ENCODE data around the gene XKR3.
"Not testable (repeated sequence)": the region's sequence is repeated elsewhere in the genome, so short reads cannot be mapped to it uniquely, and the experiment has no call there.

Gene XKR3

DNA sequence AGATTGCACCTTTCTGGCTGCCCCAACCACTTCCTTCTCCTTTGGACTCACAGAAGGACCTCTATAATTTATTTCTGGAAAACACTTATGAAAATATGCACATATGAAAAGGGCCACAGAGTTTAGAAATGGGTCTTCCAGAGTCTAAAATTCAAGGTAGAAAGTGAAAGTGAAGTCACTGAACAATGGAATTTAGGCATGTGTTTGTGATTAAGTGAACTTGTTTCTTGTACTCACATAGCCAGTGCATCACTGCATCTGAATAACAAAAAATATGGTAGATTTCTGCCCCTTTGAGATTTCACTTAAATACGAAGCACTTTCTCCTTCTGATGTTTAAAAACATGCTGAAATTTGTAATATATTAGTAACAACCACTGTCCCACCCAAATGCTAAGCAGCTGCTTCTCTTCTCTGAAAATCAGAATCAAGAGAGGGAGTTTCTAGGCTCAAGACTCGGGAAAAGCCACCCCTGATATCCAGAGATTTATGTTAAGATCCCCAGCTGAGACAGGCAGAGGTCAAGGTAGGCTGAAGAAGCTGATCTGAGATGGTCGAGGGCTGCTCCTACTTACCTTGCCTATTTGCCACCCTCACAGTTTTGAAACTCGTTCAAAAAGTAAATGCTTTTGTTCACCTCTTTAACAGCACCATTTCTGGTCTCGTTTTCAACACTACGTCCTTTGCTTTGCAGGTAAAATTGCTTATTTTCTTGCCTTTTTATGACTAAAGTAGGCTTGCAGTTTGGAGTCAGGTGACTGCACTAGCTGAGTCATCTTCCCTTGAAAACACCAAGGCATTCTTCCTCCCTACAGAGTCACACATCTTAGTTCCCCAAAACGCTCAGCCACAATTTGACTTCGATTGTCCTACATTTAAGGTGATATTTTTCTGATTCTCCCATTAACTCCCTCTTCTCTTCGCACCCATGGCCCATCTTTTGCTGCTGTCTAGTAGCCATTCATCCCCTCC, at the start of gene XKR3:
XKR3 (minus strand) TSS at position 696 of the 972 bp plus-strand sequence. CDS start 17,338 bp downstream, outside the sequence.
- Histone ChIP-seq H3K9me3 (ENCODE audit: control insufficient read depth, insufficient read depth, low read depth, low read length) (no peaks in the 10 kb centered on the region), H3K9ac (ENCODE audit: low read length) (no peak within 1 kb of the TSS), H3K4me1 (ENCODE audit: control insufficient read depth, insufficient read depth, low read length) (peaks cover 10% of the 10 kb centered on the region), H3K27ac (ENCODE audit: low read depth, low read length) (no peak within 1 kb of the TSS), H3K27me3 (ENCODE audit: control insufficient read depth, insufficient read depth, low read length) (no peaks in the 10 kb centered on the region), H3K36me3 (ENCODE audit: control insufficient read depth, insufficient read depth, low read length) (no peaks in the 10 kb centered on the region), H3K4me3 (ENCODE audit: low read depth, low read length) (no peak within 1 kb of the TSS)

DNA sequence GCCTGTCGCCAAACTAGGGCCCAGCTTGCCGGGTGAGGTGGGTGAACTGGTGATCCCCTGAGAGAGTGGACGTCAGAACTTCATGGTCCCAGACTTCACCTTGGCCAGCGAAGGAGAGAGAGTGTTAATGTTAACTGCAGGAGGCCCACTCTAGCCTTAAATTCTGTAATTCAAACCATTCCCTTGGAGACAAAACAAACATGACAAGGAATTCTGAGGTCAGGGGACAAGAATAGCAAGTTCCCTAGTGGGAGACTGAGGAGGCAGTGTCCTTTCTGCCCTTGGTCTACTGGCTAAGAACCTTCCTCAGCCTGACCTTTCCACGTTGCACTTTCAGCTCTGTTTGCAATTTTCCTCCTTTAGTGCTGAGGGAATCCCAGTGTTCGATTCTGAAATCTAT, 44.4 kb upstream of the XKR3 start:
- H3K4me3 ChIP-seq (ENCODE audit: low read depth, low read length); H3K36me3 ChIP-seq (ENCODE audit: control insufficient read depth, insufficient read depth, low read length); H3K9ac ChIP-seq (ENCODE audit: low read length); H3K27me3 ChIP-seq (ENCODE audit: control insufficient read depth, insufficient read depth, low read length); H3K27ac ChIP-seq (ENCODE audit: low read depth, low read length); H3K9me3 ChIP-seq (ENCODE audit: control insufficient read depth, insufficient read depth, low read depth, low read length); H3K4me1 ChIP-seq (ENCODE audit: control insufficient read depth, insufficient read depth, low read length): not testable (repeated sequence)

DNA sequence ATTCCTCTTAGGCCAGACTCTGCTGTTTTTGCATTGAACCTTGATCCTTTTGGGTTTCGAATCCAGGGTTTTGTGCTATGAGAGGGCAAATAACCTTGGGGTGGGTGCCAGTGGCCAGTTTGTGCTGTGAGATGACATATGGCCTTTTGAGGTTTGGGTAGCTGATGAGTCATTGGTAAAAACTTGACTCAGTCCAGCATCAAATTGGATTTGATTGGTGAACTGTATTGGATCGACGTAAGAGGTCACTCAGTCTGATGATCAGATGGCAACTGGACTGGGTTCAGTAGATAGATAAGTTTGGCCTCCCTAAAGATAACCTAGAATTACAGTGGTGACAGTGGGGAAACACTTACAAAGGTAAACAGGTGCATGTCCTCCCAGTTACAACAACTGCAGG, 41.0 kb upstream of the XKR3 start:
- Histone ChIP-seq H3K4me1 (ENCODE audit: control insufficient read depth, insufficient read depth, low read length) (no peaks in the 10 kb centered on the region), H3K27me3 (ENCODE audit: control insufficient read depth, insufficient read depth, low read length) (no peaks in the 10 kb centered on the region), H3K27ac (ENCODE audit: low read depth, low read length) (no peak overlapping the region), H3K9ac (ENCODE audit: low read length) (no peak overlapping the region), H3K4me3 (ENCODE audit: low read depth, low read length) (no peak overlapping the region), H3K36me3 (ENCODE audit: control insufficient read depth, insufficient read depth, low read length) (no peaks in the 10 kb centered on the region), H3K9me3 (ENCODE audit: control insufficient read depth, insufficient read depth, low read depth, low read length) (no peaks in the 10 kb centered on the region)

DNA sequence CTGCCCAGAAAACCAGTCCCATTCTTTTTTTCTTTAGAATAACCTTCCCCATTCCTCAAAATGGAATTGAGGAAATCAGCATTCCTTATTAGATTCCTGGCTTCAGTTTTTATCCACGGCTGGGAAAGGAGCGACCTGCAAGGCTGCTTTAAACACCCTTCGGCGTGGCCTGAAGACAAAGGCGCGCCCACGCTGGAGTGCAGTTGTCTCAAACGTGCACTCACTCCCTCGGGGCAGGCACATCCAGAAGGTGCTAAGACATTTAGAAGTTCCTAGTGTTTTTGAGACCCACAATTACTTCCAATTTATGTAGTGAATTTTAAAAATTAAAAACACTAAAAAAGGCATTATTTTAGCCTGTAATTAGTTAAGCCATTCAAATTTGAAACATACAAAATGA, 31.6 kb upstream of the XKR3 start:
- H3K27ac ChIP-seq (ENCODE audit: low read depth, low read length); H3K36me3 ChIP-seq (ENCODE audit: control insufficient read depth, insufficient read depth, low read length); H3K9me3 ChIP-seq (ENCODE audit: control insufficient read depth, insufficient read depth, low read depth, low read length); H3K27me3 ChIP-seq (ENCODE audit: control insufficient read depth, insufficient read depth, low read length); H3K4me3 ChIP-seq (ENCODE audit: low read depth, low read length); H3K9ac ChIP-seq (ENCODE audit: low read length); H3K4me1 ChIP-seq (ENCODE audit: control insufficient read depth, insufficient read depth, low read length): not testable (repeated sequence)

DNA sequence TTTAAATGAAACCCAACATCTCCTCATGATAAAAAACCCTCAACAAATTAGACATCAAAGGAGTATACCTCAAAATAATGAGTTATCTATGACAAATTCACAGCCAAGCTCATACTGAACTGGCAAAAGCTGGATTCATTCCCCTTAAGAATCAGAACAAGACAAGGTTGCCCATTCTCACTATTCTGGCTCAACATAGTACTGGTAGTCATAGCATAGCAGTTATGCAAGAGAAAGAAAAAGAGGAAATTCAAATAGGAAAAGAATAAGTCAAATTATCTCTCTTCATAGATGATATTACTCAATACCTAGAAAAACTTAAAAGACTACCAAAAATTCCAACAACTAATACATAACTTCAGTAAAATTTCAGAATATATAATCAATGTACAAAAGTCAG, 29.4 kb upstream of the XKR3 start:
- peaks cover 5% of the 10 kb centered on the region for H3K4me1 ChIP-seq (ENCODE audit: control insufficient read depth, insufficient read depth, low read length)
- no peak overlapping the region for H3K27ac ChIP-seq (ENCODE audit: low read depth, low read length)
- H3K9me3 ChIP-seq (ENCODE audit: control insufficient read depth, insufficient read depth, low read depth, low read length), result no peaks in the 10 kb centered on the region
- H3K27me3 ChIP-seq (ENCODE audit: control insufficient read depth, insufficient read depth, low read length), result no peaks in the 10 kb centered on the region
- H3K9ac ChIP-seq (ENCODE audit: low read length), result no peak overlapping the region
- no peak overlapping the region for H3K4me3 ChIP-seq (ENCODE audit: low read depth, low read length)
- H3K36me3 ChIP-seq (ENCODE audit: control insufficient read depth, insufficient read depth, low read length), result no peaks in the 10 kb centered on the region

DNA sequence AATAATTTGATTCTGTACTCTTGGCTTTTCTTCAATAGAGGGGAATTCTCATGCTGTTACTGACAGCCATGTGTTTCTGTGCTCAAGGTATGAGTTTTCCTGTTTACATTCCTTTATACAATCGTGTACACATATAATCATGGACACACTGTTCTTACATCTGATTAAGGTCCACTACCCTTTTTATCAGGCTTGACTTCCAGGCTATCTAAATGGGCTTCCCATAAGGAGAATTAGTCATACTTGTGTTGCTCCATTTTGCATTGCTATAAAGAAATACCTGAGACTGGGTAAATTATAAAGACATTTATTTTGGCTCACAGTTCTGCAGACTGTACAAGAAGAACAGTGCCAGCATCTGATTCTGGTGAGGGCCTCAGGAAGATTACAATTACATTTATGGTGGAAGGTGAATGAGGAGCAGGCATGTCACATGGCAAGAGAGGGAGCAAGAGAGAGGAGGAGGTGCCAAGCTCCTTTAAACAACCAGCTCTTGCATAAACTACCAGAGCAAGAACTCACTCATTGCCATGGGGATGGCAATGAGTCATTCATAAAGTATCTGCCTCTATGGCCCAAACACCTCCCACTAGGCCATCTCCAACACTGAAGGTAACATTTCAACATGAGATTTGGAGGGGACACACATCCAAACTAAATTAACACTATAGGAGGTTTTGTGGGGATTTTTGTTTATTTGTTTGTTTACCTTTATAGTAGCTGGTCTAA, 26.2 kb upstream of the XKR3 start:
- H3K4me1 ChIP-seq (ENCODE audit: control insufficient read depth, insufficient read depth, low read length); H3K27me3 ChIP-seq (ENCODE audit: control insufficient read depth, insufficient read depth, low read length); H3K9ac ChIP-seq (ENCODE audit: low read length); H3K36me3 ChIP-seq (ENCODE audit: control insufficient read depth, insufficient read depth, low read length); H3K4me3 ChIP-seq (ENCODE audit: low read depth, low read length); H3K27ac ChIP-seq (ENCODE audit: low read depth, low read length); H3K9me3 ChIP-seq (ENCODE audit: control insufficient read depth, insufficient read depth, low read depth, low read length): not testable (repeated sequence)

DNA sequence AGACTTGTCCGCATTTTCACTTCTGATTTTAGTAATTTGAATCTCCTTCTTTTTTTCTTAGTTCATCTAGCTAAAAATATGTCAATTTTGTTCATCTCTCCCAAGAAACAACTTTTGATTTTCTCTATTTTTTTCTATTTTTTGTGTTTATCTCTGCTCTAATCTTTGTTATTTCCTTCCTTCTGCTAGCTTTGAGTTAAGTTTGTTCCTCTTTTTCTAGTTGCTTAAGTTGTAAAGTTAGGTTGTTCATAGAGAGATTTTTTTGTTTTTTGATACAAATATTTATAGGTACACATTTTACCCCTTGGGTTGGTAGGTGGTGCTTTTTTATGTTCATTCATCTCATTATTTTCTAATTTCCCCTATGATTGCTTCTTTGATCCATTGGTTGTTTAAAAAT, 22.1 kb upstream of the XKR3 start:
- Histone ChIP-seq H3K4me1 (ENCODE audit: control insufficient read depth, insufficient read depth, low read length) (peaks cover 5% of the 10 kb centered on the region), H3K9me3 (ENCODE audit: control insufficient read depth, insufficient read depth, low read depth, low read length) (peaks cover 2% of the 10 kb centered on the region; the same call in 1 of the 2 replicates), H3K27me3 (ENCODE audit: control insufficient read depth, insufficient read depth, low read length) (no peaks in the 10 kb centered on the region), H3K36me3 (ENCODE audit: control insufficient read depth, insufficient read depth, low read length) (no peaks in the 10 kb centered on the region), H3K27ac (ENCODE audit: low read depth, low read length) (no peak overlapping the region), H3K4me3 (ENCODE audit: low read depth, low read length) (no peak overlapping the region), H3K9ac (ENCODE audit: low read length) (no peak overlapping the region)

DNA sequence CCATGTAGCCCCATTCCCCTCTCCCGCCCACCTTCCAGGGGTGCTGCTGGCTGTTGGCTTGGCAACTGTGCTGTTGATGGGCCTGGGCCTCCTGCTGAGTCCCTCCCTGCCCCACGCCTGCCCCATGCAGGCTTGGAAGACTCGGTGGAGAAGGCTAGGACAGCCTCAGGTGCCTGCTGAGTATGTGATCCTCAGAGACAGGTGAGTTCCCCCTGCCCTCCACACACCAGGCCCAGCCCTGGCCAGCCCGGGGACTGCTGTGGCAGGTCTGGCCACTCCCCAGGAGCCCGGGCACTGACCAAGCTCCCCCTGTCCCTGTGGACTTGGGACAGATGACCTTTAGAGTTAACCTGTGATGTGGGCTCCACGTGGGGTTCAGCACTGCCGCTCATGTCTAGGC, 20.7 kb upstream of the XKR3 start:
- no peak overlapping the region for H3K4me3 ChIP-seq (ENCODE audit: low read depth, low read length)
- no peak overlapping the region for H3K9ac ChIP-seq (ENCODE audit: low read length)
- no peak overlapping the region for H3K27ac ChIP-seq (ENCODE audit: low read depth, low read length)
- no peaks in the 10 kb centered on the region for H3K36me3 ChIP-seq (ENCODE audit: control insufficient read depth, insufficient read depth, low read length)
- H3K27me3 ChIP-seq (ENCODE audit: control insufficient read depth, insufficient read depth, low read length), result no peaks in the 10 kb centered on the region
- no peaks in the 10 kb centered on the region for H3K4me1 ChIP-seq (ENCODE audit: control insufficient read depth, insufficient read depth, low read length)
- H3K9me3 ChIP-seq (ENCODE audit: control insufficient read depth, insufficient read depth, low read depth, low read length), result peaks cover 2% of the 10 kb centered on the region; the same call in 1 of the 2 replicates

DNA sequence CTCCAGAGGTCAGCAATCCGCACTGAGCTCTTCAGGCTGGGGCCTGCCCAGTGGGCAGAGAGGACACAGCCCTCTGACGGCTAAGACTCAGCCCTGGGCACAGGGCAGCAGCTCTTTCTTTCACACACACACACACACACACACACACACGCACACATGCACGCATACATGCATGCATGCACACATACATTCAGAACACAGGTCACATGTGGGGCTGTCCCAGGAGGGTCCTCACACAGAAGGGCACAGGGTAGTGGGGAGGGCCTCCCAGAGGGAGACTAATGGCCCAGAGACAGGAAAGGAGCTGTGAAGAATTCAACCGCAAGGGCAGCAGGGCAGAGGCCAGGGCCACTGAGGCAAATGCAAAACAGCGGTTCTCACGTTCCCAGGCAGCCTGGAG, 20.3 kb upstream of the XKR3 start:
- Histone ChIP-seq H3K4me1 (ENCODE audit: control insufficient read depth, insufficient read depth, low read length) (no peaks in the 10 kb centered on the region), H3K9ac (ENCODE audit: low read length) (no peak overlapping the region), H3K27ac (ENCODE audit: low read depth, low read length) (no peak overlapping the region), H3K4me3 (ENCODE audit: low read depth, low read length) (no peak overlapping the region), H3K36me3 (ENCODE audit: control insufficient read depth, insufficient read depth, low read length) (no peaks in the 10 kb centered on the region), H3K27me3 (ENCODE audit: control insufficient read depth, insufficient read depth, low read length) (no peaks in the 10 kb centered on the region), H3K9me3 (ENCODE audit: control insufficient read depth, insufficient read depth, low read depth, low read length) (peaks cover 2% of the 10 kb centered on the region; the same call in 1 of the 2 replicates)

DNA sequence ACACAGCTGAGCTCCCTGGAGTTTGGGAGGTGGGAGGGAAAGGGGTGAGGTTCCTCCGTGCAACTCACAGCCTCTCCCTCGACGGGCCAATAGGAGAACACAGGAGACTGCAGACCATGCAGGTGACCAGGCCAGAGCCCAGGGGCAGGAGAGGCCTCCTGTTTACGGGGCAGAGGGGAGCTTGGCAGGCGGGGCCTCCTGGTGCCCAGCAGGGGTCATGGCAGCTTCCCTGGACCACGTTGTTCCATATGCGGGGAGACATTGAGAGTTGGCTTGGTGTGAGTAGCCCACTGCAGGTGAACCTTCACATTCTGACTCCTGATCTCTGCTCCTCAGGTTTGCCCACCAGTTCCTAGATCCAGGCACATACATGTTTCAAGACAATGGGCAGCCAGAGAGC, 19.3 kb upstream of the XKR3 start:
- no peaks in the 10 kb centered on the region for H3K36me3 ChIP-seq (ENCODE audit: control insufficient read depth, insufficient read depth, low read length)
- no peak overlapping the region for H3K4me3 ChIP-seq (ENCODE audit: low read depth, low read length)
- H3K27me3 ChIP-seq (ENCODE audit: control insufficient read depth, insufficient read depth, low read length), result no peaks in the 10 kb centered on the region
- no peaks in the 10 kb centered on the region for H3K4me1 ChIP-seq (ENCODE audit: control insufficient read depth, insufficient read depth, low read length)
- H3K9me3 ChIP-seq (ENCODE audit: control insufficient read depth, insufficient read depth, low read depth, low read length), result peaks cover 2% of the 10 kb centered on the region; the same call in 1 of the 2 replicates
- no peak overlapping the region for H3K9ac ChIP-seq (ENCODE audit: low read length)
- no peak overlapping the region for H3K27ac ChIP-seq (ENCODE audit: low read depth, low read length)

DNA sequence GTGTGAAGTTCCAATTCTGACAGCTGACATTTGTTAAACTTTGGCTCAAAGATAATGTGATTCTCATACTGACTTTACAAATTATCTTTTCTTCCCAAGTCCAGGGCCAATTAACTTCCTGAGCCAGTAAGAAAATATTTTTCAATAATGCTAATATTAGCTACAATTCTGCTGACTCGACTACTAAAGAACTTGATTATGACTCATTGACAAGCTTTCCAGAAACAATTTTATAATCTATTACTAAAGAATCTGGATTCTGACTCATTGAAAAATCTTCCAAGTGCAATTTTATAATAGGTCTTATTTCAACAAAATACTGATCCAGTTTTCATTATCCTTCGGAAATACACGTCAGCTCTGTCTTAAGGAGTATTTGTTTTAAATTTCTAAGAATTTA, 12.9 kb upstream of the XKR3 start:
- H3K27me3 ChIP-seq (ENCODE audit: control insufficient read depth, insufficient read depth, low read length), result no peaks in the 10 kb centered on the region
- no peaks in the 10 kb centered on the region for H3K4me1 ChIP-seq (ENCODE audit: control insufficient read depth, insufficient read depth, low read length)
- no peak overlapping the region for H3K27ac ChIP-seq (ENCODE audit: low read depth, low read length)
- H3K36me3 ChIP-seq (ENCODE audit: control insufficient read depth, insufficient read depth, low read length), result no peaks in the 10 kb centered on the region
- H3K4me3 ChIP-seq (ENCODE audit: low read depth, low read length), result no peak overlapping the region
- no peak overlapping the region for H3K9ac ChIP-seq (ENCODE audit: low read length)
- H3K9me3 ChIP-seq (ENCODE audit: control insufficient read depth, insufficient read depth, low read depth, low read length), result no peaks in the 10 kb centered on the region
